ENCODE results near the gene PCGF3.

- TF ChIP-seq CTCF (conservative IDR thresholded peaks at IDR 0.05; ENCODE audit: low read depth, low read length) (no peak), EZH2 (IDR thresholded peaks at IDR 0.05; ENCODE audit: low read length, unreplicated experiment) (no peak)
These were observed 59.0 kb downstream of the PCGF3 start for GRCh38 chr4:764405-765169.
